GM12872 (cell line): ENCODE data around the gene COMMD8.

Experiments used
- CTCF ChIP-seq: IDR thresholded peaks from 3 replicates; pipeline ENCODE4 v1.5.1; 2011; ENCODE audit warnings: low read depth, mild to moderate bottlenecking, low read length, moderate library complexity; ENCODE audit not compliant: insufficient read depth

The COMMD8 gene

GRCh38 chr4:47471591-47471990 is 8.1 kb upstream of the COMMD8 start:
- no peak for TF ChIP-seq CTCF

- TF ChIP-seq CTCF: no peak
Measured at GRCh38 chr4:47471064-47471463, 7.6 kb upstream of the COMMD8 start.

GRCh38 chr4:47469951-47470350 is 6.4 kb upstream of the COMMD8 start:
- no peak for TF ChIP-seq CTCF

- TF ChIP-seq CTCF: no peak
Measured at GRCh38 chr4:47468706-47469365, 5.3 kb upstream of the COMMD8 start.

GRCh38 chr4:47466056-47466785 is 2.7 kb upstream of the COMMD8 start:
- TF ChIP-seq CTCF: no peak

- no peak for TF ChIP-seq CTCF
Measured at GRCh38 chr4:47465004-47465403, 1.5 kb upstream of the COMMD8 start.

GRCh38 chr4:47462799-47463234 is 685 bp downstream of the COMMD8 start:
- no peak for TF ChIP-seq CTCF
